NCI-H526 (cell line): ENCODE measurements around the gene MLC1.

Experiments used
- DNase-seq, 2 experiments: peaks; one replicate each; lab custom pipeline; 2025; lab: John Stamatoyannopoulos, UW

Gene MLC1

GRCh38 chr22:50058061-50058905, 26.9 kb downstream of the MLC1 start, which contains the start of gene TTLL8:
TSS of gene TTLL8 (minus strand) at chr22:50058298.
- DNase-seq: no peak

- DNase-seq: no peak
Observed at GRCh38 chr22:50057278-50058060, 27.8 kb downstream of the MLC1 start.

GRCh38 chr22:50056214-50056972, 28.8 kb downstream of the MLC1 start:
- no peak for DNase-seq

- peak in 1 of 2 experiments; percentile 20 for DNase-seq
Observed at GRCh38 chr22:50053861-50054260, 31.4 kb downstream of the MLC1 start.

- no peak for DNase-seq
Observed at GRCh38 chr22:50051930-50052329, 33.3 kb downstream of the MLC1 start.

GRCh38 chr22:50049299-50050195, 35.7 kb downstream of the MLC1 start:
- DNase-seq: no peak

GRCh38 chr22:50048836-50049235, 36.4 kb downstream of the MLC1 start:
- no peak for DNase-seq

GRCh38 chr22:50048061-50048765, 37.0 kb downstream of the MLC1 start:
- no peak for DNase-seq

- no peak for DNase-seq
Observed at GRCh38 chr22:50047346-50047745, 37.9 kb downstream of the MLC1 start.

- no peak for DNase-seq
Observed at GRCh38 chr22:50046481-50047245, 38.6 kb downstream of the MLC1 start.

- DNase-seq: no peak
Observed at GRCh38 chr22:50046019-50046415, 39.2 kb downstream of the MLC1 start.

GRCh38 chr22:50045211-50046018, 39.8 kb downstream of the MLC1 start:
- no peak for DNase-seq

GRCh38 chr22:50044485-50045118, 40.6 kb downstream of the MLC1 start:
- no peak for DNase-seq

GRCh38 chr22:50041361-50042065, 43.7 kb downstream of the MLC1 start:
- no peak for DNase-seq

GRCh38 chr22:50040717-50041116, 44.5 kb downstream of the MLC1 start:
- no peak for DNase-seq

GRCh38 chr22:50039669-50040443, 45.4 kb downstream of the MLC1 start:
- no peak for DNase-seq
